Prostate gland (tissue), 2 donors: ENCODE data around the gene ASPG. TPM values are rescaled to one million over a fixed set of nuclear protein-coding genes. Genes with fewer than 3 reads are reported as not detected.

ENCODE experiments used
- DNase-seq: peaks from one replicate; pipeline ENCODE4 v3.0.0-alpha.2; 2019; ENCODE audit warnings: low spot score
- H3K27ac ChIP-seq, 2 donors: fragments of 200-600 bp; sonication (generic); 2 replicates each; pipeline ENCODE4 v1.5.1; 2017 to 2019
- H3K27me3 ChIP-seq: fragments of 200-600 bp; sonication (generic); replicated peaks from 2 replicates; pipeline ENCODE4 v1.5.1; 2019; ENCODE audit not compliant: insufficient read depth
- H3K36me3 ChIP-seq, 2 donors: fragments of 200-600 bp; sonication (generic); 1 replicate in 1 of 2; 2 replicates in 1 of 2; pipeline versions ENCODE4 v1.5.1 to v1.8.1; 2017 to 2019
- H3K4me1 ChIP-seq: fragments of 200-600 bp; sonication (generic); replicated peaks from 2 replicates; pipeline ENCODE4 v1.5.1; 2019
- H3K4me3 ChIP-seq, 2 donors: fragments of 200-600 bp; sonication (generic); 2 replicates each; pipeline ENCODE4 v1.5.1; 2017 to 2019
- H3K9me3 ChIP-seq: fragments of 200-600 bp; sonication (generic); 2 replicates; pipeline ENCODE4 v1.5.1; 2017
- POLR2A ChIP-seq: fragments of 450-650 bp; IDR thresholded peaks from one replicate; pipeline ENCODE4 v1.6.1; 2016; ENCODE audit warnings: antibody characterized with exemption, mild to moderate bottlenecking
- POLR2AphosphoS5 ChIP-seq: sonication (generic); formaldehyde crosslinking; IDR thresholded peaks from one replicate; pipeline ENCODE4 v1.6.1; 2017; ENCODE audit warnings: antibody characterized with exemption
- whole genome bisulfite sequencing: methylation state at CpG from one replicate; pipeline ENCODE4 v1.1.5; 2018; 5-methylcytosine and 5-hydroxymethylcytosine counted together
- intact Hi-C: fragments of 100-400 bp; cut with DNase I; formaldehyde crosslinking; loops from one replicate; pipeline ENCODE4 v1.14.2; 2022
- total RNA-seq, 2 donors: library from RNA; depleted of rRNA; stranded (reverse); fragments of >200 nt; gene quantifications; one replicate each; pipeline ENCODE4 v1.1.0, GENCODE V29; 2016
- TF ChIP-seq, protein P1 (sequence below), 4 experiments: fragments of 200-600 bp in 2 of 4; fragments of 450-650 bp in 2 of 4; sonication (generic) in 2 of 4; IDR thresholded peaks; 1 replicate in 3 of 4; 2 replicates in 1 of 4; pipeline ENCODE4 v1.5.1; 2016 to 2019; ENCODE audit warnings: antibody characterized with exemption in 4 of 4, mild to moderate bottlenecking in 2 of 4, moderate library complexity in 2 of 4

Gene ASPG
- total RNA-seq, 2 donors from 2014 or later: 2.3 TPM; not detected in 1

DNA sequence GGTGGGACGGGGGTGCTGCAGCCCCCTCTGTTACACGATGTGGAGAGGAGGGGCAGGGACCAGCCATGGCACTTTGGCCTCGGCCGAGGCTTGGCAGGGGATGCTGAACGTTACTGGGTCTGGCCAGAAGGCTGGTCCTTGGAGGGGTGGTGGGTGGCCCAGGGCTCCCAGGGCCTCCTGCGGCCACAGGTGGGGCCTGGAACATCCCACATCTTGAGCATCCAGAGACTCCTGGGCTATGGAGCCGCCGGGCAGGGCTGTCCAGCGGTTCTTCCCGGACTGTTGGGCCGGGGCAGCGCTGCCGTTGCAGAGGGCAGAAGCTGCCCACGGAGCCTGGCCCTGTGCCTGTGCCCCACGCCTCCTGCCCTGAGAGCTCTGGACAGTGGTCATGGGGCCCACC, 68.7 kb downstream of the ASPG start:
- Histone ChIP-seq H3K4me3 (no peak overlapping the region), H3K4me1 (no peaks in the 10 kb centered on the region), H3K27me3 (no peaks in the 10 kb centered on the region), H3K9me3 (no peaks in the 10 kb centered on the region), H3K36me3 (no peaks in the 10 kb centered on the region), H3K27ac (no peak overlapping the region)
- DNase-seq: no peak
- intact Hi-C loops: no loop called here
- WGBS: 67% methylated on average over 5 of the region's 15 CpGs
- TF ChIP-seq POLR2A (no peak), POLR2AphosphoS5 (no peak)
- TF ChIP-seq, protein P1, sequence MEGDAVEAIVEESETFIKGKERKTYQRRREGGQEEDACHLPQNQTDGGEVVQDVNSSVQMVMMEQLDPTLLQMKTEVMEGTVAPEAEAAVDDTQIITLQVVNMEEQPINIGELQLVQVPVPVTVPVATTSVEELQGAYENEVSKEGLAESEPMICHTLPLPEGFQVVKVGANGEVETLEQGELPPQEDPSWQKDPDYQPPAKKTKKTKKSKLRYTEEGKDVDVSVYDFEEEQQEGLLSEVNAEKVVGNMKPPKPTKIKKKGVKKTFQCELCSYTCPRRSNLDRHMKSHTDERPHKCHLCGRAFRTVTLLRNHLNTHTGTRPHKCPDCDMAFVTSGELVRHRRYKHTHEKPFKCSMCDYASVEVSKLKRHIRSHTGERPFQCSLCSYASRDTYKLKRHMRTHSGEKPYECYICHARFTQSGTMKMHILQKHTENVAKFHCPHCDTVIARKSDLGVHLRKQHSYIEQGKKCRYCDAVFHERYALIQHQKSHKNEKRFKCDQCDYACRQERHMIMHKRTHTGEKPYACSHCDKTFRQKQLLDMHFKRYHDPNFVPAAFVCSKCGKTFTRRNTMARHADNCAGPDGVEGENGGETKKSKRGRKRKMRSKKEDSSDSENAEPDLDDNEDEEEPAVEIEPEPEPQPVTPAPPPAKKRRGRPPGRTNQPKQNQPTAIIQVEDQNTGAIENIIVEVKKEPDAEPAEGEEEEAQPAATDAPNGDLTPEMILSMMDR (IDR thresholded peaks at IDR 0.05): no peak

DNA sequence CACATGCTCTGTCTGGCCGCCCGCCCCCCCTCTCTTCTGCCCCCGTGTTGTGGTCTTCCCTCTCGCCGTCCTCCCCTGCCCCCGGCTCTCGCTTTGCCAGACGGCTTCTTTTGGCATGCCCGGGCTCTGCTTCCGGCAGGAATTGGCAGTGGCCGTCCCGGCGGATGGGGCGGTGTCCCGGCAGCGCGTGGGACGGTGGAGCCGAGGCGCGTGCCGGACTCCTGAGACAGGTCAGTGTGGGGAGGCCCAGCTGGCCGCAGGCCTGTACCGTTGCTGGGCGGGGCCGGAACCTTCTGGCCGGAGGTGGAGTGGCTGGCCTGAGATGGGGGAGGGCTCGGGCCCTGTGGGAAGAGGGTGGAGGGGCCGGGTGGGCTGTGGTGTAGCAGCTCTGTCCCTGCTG, 70.0 kb downstream of the ASPG start:
- WGBS: 73% methylated on average over 28 of the region's 29 CpGs
- Histone ChIP-seq H3K9me3 (no peaks in the 10 kb centered on the region), H3K27me3 (no peaks in the 10 kb centered on the region), H3K4me1 (no peaks in the 10 kb centered on the region), H3K4me3 (no peak overlapping the region), H3K36me3 (no peaks in the 10 kb centered on the region), H3K27ac (no peak overlapping the region)
- intact Hi-C loops: no loop called here
- no peak for DNase-seq
- TF ChIP-seq POLR2AphosphoS5 (no peak), POLR2A (no peak)
- TF ChIP-seq, protein P1 (IDR thresholded peaks at IDR 0.05): no peak

DNA sequence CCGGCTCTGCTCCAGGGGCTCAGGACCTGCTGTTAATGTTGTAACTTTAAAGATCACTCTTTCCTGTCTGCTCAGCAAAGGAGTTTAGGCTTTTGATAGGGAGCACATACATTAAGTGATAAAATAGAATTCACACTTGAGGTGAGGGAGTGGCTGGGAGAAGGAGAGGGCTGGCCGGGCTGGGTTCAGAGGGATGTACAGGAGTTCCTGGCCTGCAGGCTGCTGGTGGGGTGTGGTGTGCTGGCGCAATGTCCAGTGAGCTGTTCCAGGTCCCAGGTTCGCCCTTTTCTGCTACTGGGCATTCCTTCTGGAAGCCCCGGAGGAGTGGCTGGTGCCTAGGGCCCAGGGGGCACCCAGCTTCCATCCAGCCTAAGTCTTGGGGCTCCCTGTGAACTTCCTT, 70.6 kb downstream of the ASPG start:
- Histone ChIP-seq H3K36me3 (no peaks in the 10 kb centered on the region), H3K27ac (no peak overlapping the region), H3K9me3 (no peaks in the 10 kb centered on the region), H3K27me3 (no peaks in the 10 kb centered on the region), H3K4me1 (no peaks in the 10 kb centered on the region), H3K4me3 (no peak overlapping the region)
- intact Hi-C loops: no loop called here
- TF ChIP-seq, protein P1 (IDR thresholded peaks at IDR 0.05): no peak
- TF ChIP-seq POLR2AphosphoS5: no peak
- TF ChIP-seq POLR2A: no peak
- no peak for DNase-seq
- WGBS: 96% methylated on average over 5 of the region's 5 CpGs

DNA sequence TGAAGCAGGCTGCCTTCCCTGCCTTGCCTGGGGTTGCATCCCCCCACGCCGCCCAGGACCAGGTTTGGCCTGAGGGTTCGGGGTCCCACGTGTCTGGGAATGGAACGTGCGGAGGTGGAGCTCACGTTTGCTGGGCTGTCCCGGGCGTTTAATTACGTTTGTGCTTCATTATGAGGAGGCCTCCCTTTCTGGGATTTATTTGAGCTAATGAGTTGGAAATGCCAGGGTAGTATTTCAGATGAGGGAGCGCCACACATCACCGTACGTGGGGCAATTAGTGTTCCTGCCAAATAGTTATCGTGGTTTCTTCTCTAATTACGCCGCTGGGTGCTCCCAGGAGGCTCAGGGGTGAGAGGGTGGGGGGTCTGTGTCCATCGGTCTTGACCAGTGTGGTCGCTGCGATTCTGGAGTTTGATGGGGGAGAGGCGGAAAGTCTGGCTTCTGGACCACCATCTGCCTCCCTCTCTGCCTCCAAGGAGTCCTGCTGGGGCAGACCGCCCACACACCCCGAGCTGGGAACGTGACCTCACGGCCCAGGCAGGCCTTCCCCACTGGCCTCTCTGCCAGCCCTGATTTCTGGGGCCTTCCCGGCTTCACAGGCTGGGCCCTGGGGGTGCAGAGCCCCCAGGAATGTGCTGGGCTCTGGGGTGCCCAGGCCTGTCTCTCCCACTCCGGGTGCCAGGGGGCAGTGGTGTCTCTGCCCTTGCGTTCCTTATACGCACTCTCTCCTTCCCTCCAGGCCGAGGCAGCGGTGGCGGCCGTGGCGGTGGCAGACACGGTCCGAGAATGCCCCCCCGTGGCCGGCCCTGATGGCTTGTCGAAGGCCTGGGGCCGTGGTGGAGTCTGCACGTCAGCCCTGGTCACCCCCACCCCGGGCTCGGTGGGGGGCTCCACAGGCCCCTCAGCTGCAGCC, 71.8 kb downstream of the ASPG start:
- H3K27ac ChIP-seq: no peak overlapping the region
- no peak for DNase-seq
- intact Hi-C loops: no loop called here
- H3K9me3 ChIP-seq: no peaks in the 10 kb centered on the region
- H3K4me1 ChIP-seq: no peaks in the 10 kb centered on the region
- H3K36me3 ChIP-seq: no peaks in the 10 kb centered on the region
- TF ChIP-seq POLR2A (no peak), POLR2AphosphoS5 (no peak)
- TF ChIP-seq, protein P1 (IDR thresholded peaks at IDR 0.05): no peak
- H3K4me3 ChIP-seq: no peak overlapping the region
- 85% methylated on average over 42 of the region's 42 CpGs for WGBS
- H3K27me3 ChIP-seq: no peaks in the 10 kb centered on the region
